GM23338 (cell line): ENCODE measurements around the gene CD33. TPM values are rescaled to one million over a fixed set of nuclear protein-coding genes. Genes with fewer than 3 reads are reported as not detected.
A peak's percentile ranks its signal among the peaks of the same experiment; 100 is the strongest.

ENCODE experiments used
- ATAC-seq: fragments of 200-7000 bp; cut with Tn5 transposase; 3 replicates; pipeline ENCODE4 v1.9.1; 2020
- DNase-seq: peaks from one replicate; pipeline ENCODE4 v3.0.0-alpha.2; 2015; ENCODE audit warnings: low spot score
- H2AFZ ChIP-seq: fragments of 200-600 bp; sonication (generic); 2 replicates; pipeline ENCODE4 v1.8.0; 2016; ENCODE audit warnings: antibody characterized with exemption, mild to moderate bottlenecking, moderate library complexity
- H3F3A ChIP-seq: fragments of 200-600 bp; sonication (generic); replicated peaks from 2 replicates; pipeline ENCODE4 v1.8.0; 2017; ENCODE audit warnings: antibody characterized with exemption, mixed run types, low read depth
- H3K27ac ChIP-seq: fragments of 200-600 bp; sonication (generic); 2 replicates; pipeline ENCODE4 v1.6.1; 2016; ENCODE audit warnings: low read depth
- H3K27me3 ChIP-seq: fragments of 200-600 bp; sonication (generic); 2 replicates; pipeline ENCODE4 v1.8.0; 2016; ENCODE audit warnings: mild to moderate bottlenecking, mixed run types, moderate library complexity; ENCODE audit not compliant: insufficient read depth
- H3K36me3 ChIP-seq: fragments of 200-600 bp; sonication (generic); 2 replicates; pipeline ENCODE4 v1.8.0; 2016; ENCODE audit warnings: mild to moderate bottlenecking; ENCODE audit not compliant: insufficient read depth
- H3K4me1 ChIP-seq: fragments of 200-600 bp; sonication (generic); 2 replicates; pipeline ENCODE4 v1.8.0; 2016; ENCODE audit warnings: mild to moderate bottlenecking, moderate library complexity; ENCODE audit not compliant: insufficient read depth
- H3K4me2 ChIP-seq: fragments of 200-600 bp; sonication (generic); 2 replicates; pipeline ENCODE4 v1.7.1; 2017; ENCODE audit warnings: mixed run types
- H3K4me3 ChIP-seq: fragments of 200-600 bp; sonication (generic); 2 replicates; pipeline ENCODE4 v1.6.1; 2016; ENCODE audit warnings: mixed run types
- H3K79me2 ChIP-seq: fragments of 200-600 bp; sonication (generic); replicated peaks from 2 replicates; pipeline ENCODE4 v1.8.0; 2017; ENCODE audit warnings: mild to moderate bottlenecking; ENCODE audit not compliant: insufficient read depth
- H3K9me2 ChIP-seq: fragments of 200-600 bp; sonication (generic); 2 replicates; pipeline ENCODE4 v1.8.0; 2017; ENCODE audit not compliant: insufficient read depth
- H4K20me1 ChIP-seq: fragments of 200-600 bp; sonication (generic); replicated peaks from 2 replicates; pipeline ENCODE4 v1.8.0; 2017; ENCODE audit warnings: mild to moderate bottlenecking; ENCODE audit not compliant: insufficient read depth
- H3K27ac Mint-ChIP-seq: 2 replicates; pipeline ENCODE4 v1.8.0; 2020; ENCODE audit warnings: inconsistent platforms, mild to moderate bottlenecking, moderate library complexity, mixed read lengths
- H3K27me3 Mint-ChIP-seq: 3 replicates; pipeline ENCODE4 v1.8.0; 2022; ENCODE audit warnings: low read depth, mild to moderate bottlenecking, moderate library complexity, mixed read lengths, inconsistent platforms; ENCODE audit not compliant: insufficient read depth, poor library complexity
- H3K36me3 Mint-ChIP-seq: 3 replicates; pipeline ENCODE4 v1.8.0; 2021; ENCODE audit warnings: low read depth, mild to moderate bottlenecking, inconsistent platforms, moderate library complexity, mixed read lengths
- H3K4me1 Mint-ChIP-seq: 3 replicates; pipeline ENCODE4 v1.8.0; 2020; ENCODE audit warnings: mild to moderate bottlenecking, inconsistent platforms, mixed read lengths
- H3K4me3 Mint-ChIP-seq: 3 replicates; pipeline ENCODE4 v1.8.0; 2021; ENCODE audit warnings: moderate library complexity, mild to moderate bottlenecking, inconsistent platforms, mixed read lengths
- H3K9me3 Mint-ChIP-seq: 3 replicates; pipeline ENCODE4 v1.8.0; 2020; ENCODE audit warnings: moderate library complexity, mild to moderate bottlenecking, inconsistent platforms, mixed read lengths
- EZH2 ChIP-seq: fragments of 200-600 bp; sonication (generic); IDR thresholded peaks from one replicate; pipeline ENCODE4 v1.8.0; 2017; ENCODE audit warnings: antibody characterized with exemption, mild to moderate bottlenecking, low read depth; ENCODE audit not compliant: unreplicated experiment
- EZH2phosphoT487 ChIP-seq: fragments of 200-600 bp; sonication (generic); IDR thresholded peaks from one replicate; pipeline ENCODE4 v1.8.1; 2018; ENCODE audit warnings: antibody characterized with exemption; ENCODE audit not compliant: unreplicated experiment
- ZNF114 ChIP-seq: fragments of 250-450 bp; sonication (Bioruptor Pico); IDR thresholded peaks from 2 replicates; pipeline ENCODE4 v1.5.0; 2020; ENCODE audit warnings: mild to moderate bottlenecking, moderate library complexity
- ZNF331 ChIP-seq: fragments of 250-450 bp; sonication (Bioruptor Pico); IDR thresholded peaks from 2 replicates; pipeline ENCODE4 v1.5.0; 2020; ENCODE audit warnings: low read depth, mild to moderate bottlenecking, moderate library complexity
- polyA plus RNA-seq: library from polyadenylated mRNA; unstranded; fragments of >200 nt; fragmentation: Nextera tagmentation; extraction: Ambion mirVana; gene quantifications from 2 replicates; pipeline ENCODE4 v1.2.1, GENCODE V29; 2016
- total RNA-seq: library from RNA; depleted of rRNA; stranded (reverse); fragments of >200 nt; shearing (Covaris generic); gene quantifications from 2 replicates; pipeline ENCODE4 v1.2.3, GENCODE V29; 2014
- TF ChIP-seq, protein P1 (sequence below), 2 experiments: fragments of 200-600 bp in 1 of 2; sonication (generic) in 1 of 2; conservative IDR thresholded peaks; 2 replicates each; pipeline versions ENCODE4 v1.5.1 to v1.6.1; 2016 to 2017; ENCODE audit warnings: antibody characterized with exemption in 2 of 2, low read depth in 2 of 2, mild to moderate bottlenecking in 2 of 2, moderate library complexity in 1 of 2
- TF ChIP-seq, protein P2 (sequence below): fragments of 250-450 bp; sonication (Bioruptor Pico); IDR thresholded peaks from 2 replicates; pipeline ENCODE4 v1.5.0; 2020; ENCODE audit warnings: mild to moderate bottlenecking, moderate library complexity

The CD33 gene
- total and polyA plus RNA-seq, 2 experiments from 2014 or later: 0.45 TPM; not detected in 1

DNA sequence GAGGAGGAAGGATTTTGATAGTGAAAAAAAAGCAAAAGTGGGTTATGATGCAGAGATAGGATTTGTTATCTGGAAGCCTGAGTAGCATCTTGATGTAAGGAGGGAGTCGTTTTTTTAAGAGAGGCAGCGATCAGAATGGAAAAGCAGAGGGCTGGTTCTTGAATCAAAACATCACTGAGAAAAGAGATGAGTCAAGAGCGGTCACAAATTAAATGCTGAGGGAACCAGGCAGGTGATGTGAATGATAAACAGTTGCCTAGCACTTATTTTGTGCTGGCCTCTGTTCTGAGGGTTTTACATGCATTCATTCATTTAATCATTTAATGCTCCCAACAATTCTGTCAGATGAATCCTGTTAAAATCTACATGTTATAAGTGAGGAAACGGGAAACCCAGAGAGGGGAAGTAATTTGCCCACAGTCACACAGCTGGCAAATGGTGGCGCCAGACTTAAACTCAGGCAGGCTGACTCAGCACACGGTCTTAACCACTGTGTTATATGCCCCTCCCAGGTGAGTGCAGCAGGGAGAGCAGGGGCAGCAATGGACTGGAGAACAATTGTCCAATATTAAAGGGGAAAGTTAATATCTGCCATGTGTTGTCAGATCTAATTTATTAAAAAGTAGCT lies 47.4 kb downstream of the CD33 start:
- no peaks in the 10 kb centered on the region for H3K36me3 ChIP-seq
- no peak; the same call in 2 of the 3 replicates for ATAC-seq

DNA sequence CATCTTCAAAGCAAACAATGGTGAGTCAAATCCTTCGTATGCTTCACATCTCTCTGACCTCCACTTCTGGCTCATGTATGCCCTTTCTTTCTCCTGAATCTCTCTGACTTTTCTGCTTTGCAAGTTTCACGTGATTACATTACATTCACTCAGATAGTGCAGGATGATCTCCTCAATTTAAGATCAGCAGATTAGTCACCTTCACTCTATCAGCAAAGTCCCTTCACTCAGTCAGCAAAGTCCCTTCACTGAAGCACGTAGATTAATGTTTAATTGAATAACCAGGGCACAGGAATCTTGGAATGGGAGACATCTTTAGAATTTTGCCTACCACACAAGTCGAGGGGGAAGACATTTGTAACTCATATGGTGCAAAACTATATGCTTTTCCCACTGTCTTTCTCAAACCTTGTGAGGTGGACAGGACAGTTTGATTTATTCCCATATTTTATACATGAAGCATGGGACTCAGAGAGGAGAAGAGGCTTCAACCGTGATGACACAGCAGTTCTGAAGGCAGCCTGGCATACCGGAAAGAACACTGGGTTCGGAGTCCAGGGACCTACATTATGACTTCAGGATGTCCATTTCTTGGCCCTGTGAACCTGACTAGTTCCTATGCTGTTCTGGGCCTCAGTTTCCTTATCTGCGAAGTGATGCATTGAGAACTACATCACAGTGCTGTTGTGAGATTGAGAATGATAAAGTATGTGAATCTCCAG lies 49.3 kb downstream of the CD33 start:
- Histone ChIP-seq H3K27me3 (0 out of 2 replicates have a peak, but pooled peaks cover 3% of the 10 kb centered on the region), H3K79me2 (no peaks in the 10 kb centered on the region), H3K4me3 (no peak overlapping the region), H3K4me2 (no peak overlapping the region), H3F3A (no peaks in the 10 kb centered on the region), H3K36me3 (no peaks in the 10 kb centered on the region), H4K20me1 (no peaks in the 10 kb centered on the region), H3K4me1 (no peaks in the 10 kb centered on the region), H3K9me2 (0 out of 2 replicates have a peak, but pooled peaks cover 4% of the 10 kb centered on the region), H2AFZ (peak overlapping the region; percentile 24; the same call in 1 of the 2 replicates), H3K27ac (no peak overlapping the region)
- Mint-ChIP-seq H3K36me3 (no peaks in the 10 kb centered on the region; the same call in 2 of the 3 replicates), H3K27ac (no peak overlapping the region), H3K27me3 (peaks cover 9% of the 10 kb centered on the region), H3K4me1 (no peaks in the 10 kb centered on the region), H3K9me3 (peaks cover 13% of the 10 kb centered on the region; the same call in 2 of the 3 replicates), H3K4me3 (no peak overlapping the region)
- ATAC-seq (no peak), DNase-seq (no peak)
- TF ChIP-seq ZNF331 (CRISPR knock-in tag) (no peak), EZH2 (no peak), ZNF114 (CRISPR knock-in tag) (no peak), EZH2phosphoT487 (no peak)
- TF ChIP-seq, protein P1, sequence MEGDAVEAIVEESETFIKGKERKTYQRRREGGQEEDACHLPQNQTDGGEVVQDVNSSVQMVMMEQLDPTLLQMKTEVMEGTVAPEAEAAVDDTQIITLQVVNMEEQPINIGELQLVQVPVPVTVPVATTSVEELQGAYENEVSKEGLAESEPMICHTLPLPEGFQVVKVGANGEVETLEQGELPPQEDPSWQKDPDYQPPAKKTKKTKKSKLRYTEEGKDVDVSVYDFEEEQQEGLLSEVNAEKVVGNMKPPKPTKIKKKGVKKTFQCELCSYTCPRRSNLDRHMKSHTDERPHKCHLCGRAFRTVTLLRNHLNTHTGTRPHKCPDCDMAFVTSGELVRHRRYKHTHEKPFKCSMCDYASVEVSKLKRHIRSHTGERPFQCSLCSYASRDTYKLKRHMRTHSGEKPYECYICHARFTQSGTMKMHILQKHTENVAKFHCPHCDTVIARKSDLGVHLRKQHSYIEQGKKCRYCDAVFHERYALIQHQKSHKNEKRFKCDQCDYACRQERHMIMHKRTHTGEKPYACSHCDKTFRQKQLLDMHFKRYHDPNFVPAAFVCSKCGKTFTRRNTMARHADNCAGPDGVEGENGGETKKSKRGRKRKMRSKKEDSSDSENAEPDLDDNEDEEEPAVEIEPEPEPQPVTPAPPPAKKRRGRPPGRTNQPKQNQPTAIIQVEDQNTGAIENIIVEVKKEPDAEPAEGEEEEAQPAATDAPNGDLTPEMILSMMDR (conservative IDR thresholded peaks at IDR 0.05; ENCODE audit: low read depth in 2 of 2): no peak
- TF ChIP-seq, protein P2, sequence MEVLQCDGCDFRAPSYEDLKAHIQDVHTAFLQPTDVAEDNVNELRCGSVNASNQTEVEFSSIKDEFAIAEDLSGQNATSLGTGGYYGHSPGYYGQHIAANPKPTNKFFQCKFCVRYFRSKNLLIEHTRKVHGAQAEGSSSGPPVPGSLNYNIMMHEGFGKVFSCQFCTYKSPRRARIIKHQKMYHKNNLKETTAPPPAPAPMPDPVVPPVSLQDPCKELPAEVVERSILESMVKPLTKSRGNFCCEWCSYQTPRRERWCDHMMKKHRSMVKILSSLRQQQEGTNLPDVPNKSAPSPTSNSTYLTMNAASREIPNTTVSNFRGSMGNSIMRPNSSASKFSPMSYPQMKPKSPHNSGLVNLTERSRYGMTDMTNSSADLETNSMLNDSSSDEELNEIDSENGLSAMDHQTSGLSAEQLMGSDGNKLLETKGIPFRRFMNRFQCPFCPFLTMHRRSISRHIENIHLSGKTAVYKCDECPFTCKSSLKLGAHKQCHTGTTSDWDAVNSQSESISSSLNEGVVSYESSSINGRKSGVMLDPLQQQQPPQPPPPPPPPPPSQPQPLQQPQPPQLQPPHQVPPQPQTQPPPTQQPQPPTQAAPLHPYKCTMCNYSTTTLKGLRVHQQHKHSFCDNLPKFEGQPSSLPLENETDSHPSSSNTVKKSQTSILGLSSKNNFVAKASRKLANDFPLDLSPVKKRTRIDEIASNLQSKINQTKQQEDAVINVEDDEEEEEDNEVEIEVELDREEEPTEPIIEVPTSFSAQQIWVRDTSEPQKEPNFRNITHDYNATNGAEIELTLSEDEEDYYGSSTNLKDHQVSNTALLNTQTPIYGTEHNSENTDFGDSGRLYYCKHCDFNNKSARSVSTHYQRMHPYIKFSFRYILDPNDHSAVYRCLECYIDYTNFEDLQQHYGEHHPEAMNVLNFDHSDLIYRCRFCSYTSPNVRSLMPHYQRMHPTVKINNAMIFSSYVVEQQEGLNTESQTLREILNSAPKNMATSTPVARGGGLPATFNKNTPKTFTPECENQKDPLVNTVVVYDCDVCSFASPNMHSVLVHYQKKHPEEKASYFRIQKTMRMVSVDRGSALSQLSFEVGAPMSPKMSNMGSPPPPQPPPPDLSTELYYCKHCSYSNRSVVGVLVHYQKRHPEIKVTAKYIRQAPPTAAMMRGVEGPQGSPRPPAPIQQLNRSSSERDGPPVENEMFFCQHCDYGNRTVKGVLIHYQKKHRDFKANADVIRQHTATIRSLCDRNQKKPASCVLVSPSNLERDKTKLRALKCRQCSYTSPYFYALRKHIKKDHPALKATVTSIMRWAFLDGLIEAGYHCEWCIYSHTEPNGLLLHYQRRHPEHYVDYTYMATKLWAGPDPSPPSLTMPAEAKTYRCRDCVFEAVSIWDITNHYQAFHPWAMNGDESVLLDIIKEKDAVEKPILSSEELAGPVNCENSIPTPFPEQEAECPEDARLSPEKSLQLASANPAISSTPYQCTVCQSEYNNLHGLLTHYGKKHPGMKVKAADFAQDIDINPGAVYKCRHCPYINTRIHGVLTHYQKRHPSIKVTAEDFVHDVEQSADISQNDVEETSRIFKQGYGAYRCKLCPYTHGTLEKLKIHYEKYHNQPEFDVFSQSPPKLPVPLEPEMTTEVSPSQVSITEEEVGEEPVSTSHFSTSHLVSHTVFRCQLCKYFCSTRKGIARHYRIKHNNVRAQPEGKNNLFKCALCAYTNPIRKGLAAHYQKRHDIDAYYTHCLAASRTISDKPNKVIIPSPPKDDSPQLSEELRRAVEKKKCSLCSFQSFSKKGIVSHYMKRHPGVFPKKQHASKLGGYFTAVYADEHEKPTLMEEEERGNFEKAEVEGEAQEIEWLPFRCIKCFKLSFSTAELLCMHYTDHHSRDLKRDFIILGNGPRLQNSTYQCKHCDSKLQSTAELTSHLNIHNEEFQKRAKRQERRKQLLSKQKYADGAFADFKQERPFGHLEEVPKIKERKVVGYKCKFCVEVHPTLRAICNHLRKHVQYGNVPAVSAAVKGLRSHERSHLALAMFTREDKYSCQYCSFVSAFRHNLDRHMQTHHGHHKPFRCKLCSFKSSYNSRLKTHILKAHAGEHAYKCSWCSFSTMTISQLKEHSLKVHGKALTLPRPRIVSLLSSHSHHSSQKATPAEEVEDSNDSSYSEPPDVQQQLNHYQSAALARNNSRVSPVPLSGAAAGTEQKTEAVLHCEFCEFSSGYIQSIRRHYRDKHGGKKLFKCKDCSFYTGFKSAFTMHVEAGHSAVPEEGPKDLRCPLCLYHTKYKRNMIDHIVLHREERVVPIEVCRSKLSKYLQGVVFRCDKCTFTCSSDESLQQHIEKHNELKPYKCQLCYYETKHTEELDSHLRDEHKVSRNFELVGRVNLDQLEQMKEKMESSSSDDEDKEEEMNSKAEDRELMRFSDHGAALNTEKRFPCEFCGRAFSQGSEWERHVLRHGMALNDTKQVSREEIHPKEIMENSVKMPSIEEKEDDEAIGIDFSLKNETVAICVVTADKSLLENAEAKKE (CRISPR knock-in tag): no peak

More for the DNA sequence above, 47.4 kb downstream of the CD33 start:
- H3K36me3 Mint-ChIP-seq: no peaks in the 10 kb centered on the region
- TF ChIP-seq, protein P1 (conservative IDR thresholded peaks at IDR 0.05; ENCODE audit: low read depth in 2 of 2): 0 out of 4 replicates have a peak, but pooled peaks of 1 of the 2 experiments have one; percentile 10
- TF ChIP-seq EZH2phosphoT487 (no peak), EZH2 (no peak)
- Histone ChIP-seq H3K79me2 (no peaks in the 10 kb centered on the region), H3K4me1 (no peaks in the 10 kb centered on the region), H3K4me3 (no peak overlapping the region), H3K4me2 (no peak overlapping the region), H3K9me2 (peaks cover 10% of the 10 kb centered on the region; the same call in 1 of the 2 replicates), H3K27me3 (0 out of 2 replicates have a peak, but pooled peaks cover 3% of the 10 kb centered on the region), H2AFZ (no peak overlapping the region; the same call in 1 of the 2 replicates), H3F3A (no peaks in the 10 kb centered on the region), H4K20me1 (no peaks in the 10 kb centered on the region), H3K27ac (no peak overlapping the region)
- 0 out of 3 replicates have a peak, but pooled peaks cover 4% of the 10 kb centered on the region for H3K9me3 Mint-ChIP-seq
- peak; percentile 4 for DNase-seq
- no peak overlapping the region for H3K4me3 Mint-ChIP-seq
- H3K27me3 Mint-ChIP-seq: peaks cover 5% of the 10 kb centered on the region
- H3K27ac Mint-ChIP-seq: no peak overlapping the region
- no peaks in the 10 kb centered on the region for H3K4me1 Mint-ChIP-seq
